ENCODE data around the gene CACNG4. TPM values are rescaled to one million over a fixed set of nuclear protein-coding genes. Genes with fewer than 3 reads are reported as not detected.

Gene CACNG4
- total and polyA plus RNA-seq, 9 of the 15 experiments (the other 6 are each of a cell fraction or from before 2014, with no cell fraction given): 0.07 TPM; not detected in 8

- no peak for TF ChIP-seq ZZZ3 (IDR thresholded peaks at IDR 0.05)
- no peak for TF ChIP-seq ZNF75A (CRISPR knock-in tag; IDR thresholded peaks at IDR 0.05)
- no peak for TF ChIP-seq AFF1 (IDR thresholded peaks at IDR 0.05; ENCODE audit: low read depth in 1 of 2, partially characterized antibody in 2 of 2)
- no peak for TF ChIP-seq PTBP1 (IDR thresholded peaks at IDR 0.05; ENCODE audit: low read depth, low read length)
- TF ChIP-seq NCOA2 (IDR thresholded peaks at IDR 0.05; ENCODE audit: partially characterized antibody in 2 of 2): no peak
These were observed 28.5 kb downstream of the CACNG4 start (continued) for GRCh38 chr17:66992911-66993442.

- ChIA-PET POLR2A (no interaction called here), CTCF (ENCODE audit: low intra/inter-chr PET ratio) (no interaction called here)
- Histone ChIP-seq H3K36me3 (ENCODE audit: control insufficient read depth, insufficient read depth, low read length) (no peaks in the 10 kb centered on the region), H2AFZ (ENCODE audit: low read depth, low read length) (no peak overlapping the region), H3K27me3 (ENCODE audit: control insufficient read depth in 2 of 2, insufficient read depth in 2 of 2, low read length in 2 of 2) (peaks cover 30 to 77% of the 10 kb centered on the region in 2 experiments), H3K9me3 (replicated peaks; ENCODE audit: control insufficient read depth, insufficient read depth, low read depth, low read length) (no peaks in the 10 kb centered on the region), H3K4me3 (no peak overlapping the region), H3K4me2 (ENCODE audit: insufficient read depth, low read length) (no peak overlapping the region), H3K79me2 (ENCODE audit: control insufficient read depth, insufficient read depth, low read length) (no peaks in the 10 kb centered on the region), H3K4me1 (replicated peaks in 1 of 2; ENCODE audit: control insufficient read depth in 2 of 2, insufficient read depth in 2 of 2, low read length in 2 of 2) (no peaks in the 10 kb centered on the region), H3K9ac (ENCODE audit: insufficient read depth in 1 of 2, low read depth in 2 of 2, low read length in 2 of 2) (no peak overlapping the region), H3K9me1 (ENCODE audit: control insufficient read depth, insufficient read depth, low read length) (no peaks in the 10 kb centered on the region), H4K20me1 (replicated peaks; ENCODE audit: control insufficient read depth, insufficient read depth, low read length) (0 out of 2 replicates have a peak, but pooled peaks cover 4% of the 10 kb centered on the region), H3K27ac (ENCODE audit: extremely low read depth, low read depth, low read length) (no peak overlapping the region)
- TF ChIP-seq ILK (tag; IDR thresholded peaks at IDR 0.05; ENCODE audit: borderline replicate concordance, low read depth) (no peak), SRSF7 (optimal IDR thresholded peaks at IDR 0.05; ENCODE audit: low read depth, low read length) (no peak), ZNF592 (IDR thresholded peaks at IDR 0.05) (no peak), RFX5 (IDR thresholded peaks at IDR 0.05; ENCODE audit: low read depth, low read length) (no peak)
- FAIRE-seq (no peak), DNase-seq (ENCODE audit: extremely low read depth in 1 of 4, low spot score in 3 of 4) (no peak), ATAC-seq (no peak)
- no TSS peak for BruUV-seq (replicated peaks)
- 0% methylated on average over 8 of the region's 8 CpGs for WGBS (ENCODE audit: insufficient coverage, low coverage, missing lambda C conversion rate)
- intact Hi-C loops (cut with micrococcal nuclease): no loop called here
- in situ Hi-C loops (cut with MboI): no loop called here
These were observed 29.9 kb downstream of the CACNG4 start for GRCh38 chr17:66994361-66994760.

All from K562 (cell line).